22Rv1 (cell line): ENCODE results near the gene KCTD20.

ENCODE experiments used
- H3K27ac ChIP-seq: fragments of 450-650 bp; 2 replicates; pipeline ENCODE4 v1.5.1; 2017
- CTCF ChIP-seq: fragments of 450-650 bp; IDR thresholded peaks from 2 replicates; pipeline ENCODE4 v1.5.1; 2017; ENCODE audit warnings: mild to moderate bottlenecking
- ZFX ChIP-seq: fragments of 450-650 bp; IDR thresholded peaks from 2 replicates; pipeline ENCODE4 v1.6.1; 2017; ENCODE audit warnings: antibody characterized with exemption, borderline replicate concordance

KCTD20 gene

GRCh38 chr6:36533321-36533720 lies 90.5 kb downstream of the KCTD20 start:
- no peak for TF ChIP-seq CTCF
- TF ChIP-seq ZFX, result no peak
- H3K27ac ChIP-seq, result no peak overlapping the region

GRCh38 chr6:36536873-36537547 lies 94.2 kb downstream of the KCTD20 start:
- H3K27ac ChIP-seq, result no peak overlapping the region
- TF ChIP-seq ZFX (no peak), CTCF (no peak)

DNA sequence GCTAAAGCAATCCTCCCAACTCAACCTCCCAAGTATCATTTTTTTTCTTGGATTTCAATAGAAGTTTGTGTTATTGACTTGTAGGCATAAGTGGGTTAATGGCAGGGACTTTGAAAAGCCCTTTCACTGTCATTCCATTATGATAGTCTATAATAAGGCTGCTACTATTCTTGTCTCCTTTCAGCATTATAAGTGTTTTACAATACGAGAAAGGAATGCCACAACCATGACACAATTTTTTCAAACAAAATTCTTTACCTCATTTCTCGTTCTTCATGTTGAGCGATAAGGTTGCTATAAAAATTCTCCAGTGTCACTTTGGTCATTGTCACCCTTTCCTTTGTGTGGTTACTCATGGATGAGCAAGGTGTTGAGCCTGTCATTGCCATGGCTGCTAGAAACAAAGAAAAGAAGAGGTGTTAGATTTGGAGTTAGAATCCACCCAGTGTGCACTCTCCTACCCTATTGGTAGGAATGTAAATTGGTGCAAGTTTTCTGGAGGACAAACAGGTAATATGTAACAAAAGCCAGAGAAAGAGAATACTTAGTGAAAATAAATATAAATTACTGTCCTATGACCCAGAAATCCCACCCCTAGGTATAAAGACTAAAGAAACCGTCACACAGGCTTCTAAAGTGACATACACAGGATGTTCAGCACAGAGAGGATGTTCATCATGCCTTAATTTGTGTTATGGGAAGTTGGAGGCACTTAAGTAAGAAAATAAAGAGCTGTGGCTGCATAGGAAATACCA lies 97.2 kb downstream of the KCTD20 start:
- no peak overlapping the region for H3K27ac ChIP-seq
- TF ChIP-seq ZFX, result no peak
- no peak for TF ChIP-seq CTCF
